ENCODE results near the gene TOMM20.
"Not testable (repeated sequence)": the region's sequence is repeated elsewhere in the genome, so short reads cannot be mapped to it uniquely, and the experiment has no call there.

DNA sequence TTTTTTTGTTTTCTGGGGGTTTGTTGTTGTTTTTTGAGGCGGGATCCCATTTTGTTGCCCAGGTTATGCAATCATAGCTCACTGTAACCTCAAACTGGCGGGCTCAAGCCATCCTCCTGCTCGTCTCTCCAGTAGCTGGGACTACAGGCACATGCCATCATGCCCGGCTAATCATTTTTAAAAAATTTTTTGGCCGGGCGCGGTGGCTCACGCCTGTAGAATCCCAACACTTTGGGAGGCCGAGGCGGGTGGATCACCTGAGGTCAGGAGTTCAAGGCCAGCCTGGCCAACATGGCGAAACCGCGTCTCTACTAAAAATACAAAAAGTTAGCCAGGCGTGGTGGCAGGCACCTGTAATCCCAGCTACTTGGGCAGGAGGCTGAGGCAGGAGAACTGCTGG lies 31.1 kb downstream of the TOMM20 start:
- TF ChIP-seq, protein P1, sequence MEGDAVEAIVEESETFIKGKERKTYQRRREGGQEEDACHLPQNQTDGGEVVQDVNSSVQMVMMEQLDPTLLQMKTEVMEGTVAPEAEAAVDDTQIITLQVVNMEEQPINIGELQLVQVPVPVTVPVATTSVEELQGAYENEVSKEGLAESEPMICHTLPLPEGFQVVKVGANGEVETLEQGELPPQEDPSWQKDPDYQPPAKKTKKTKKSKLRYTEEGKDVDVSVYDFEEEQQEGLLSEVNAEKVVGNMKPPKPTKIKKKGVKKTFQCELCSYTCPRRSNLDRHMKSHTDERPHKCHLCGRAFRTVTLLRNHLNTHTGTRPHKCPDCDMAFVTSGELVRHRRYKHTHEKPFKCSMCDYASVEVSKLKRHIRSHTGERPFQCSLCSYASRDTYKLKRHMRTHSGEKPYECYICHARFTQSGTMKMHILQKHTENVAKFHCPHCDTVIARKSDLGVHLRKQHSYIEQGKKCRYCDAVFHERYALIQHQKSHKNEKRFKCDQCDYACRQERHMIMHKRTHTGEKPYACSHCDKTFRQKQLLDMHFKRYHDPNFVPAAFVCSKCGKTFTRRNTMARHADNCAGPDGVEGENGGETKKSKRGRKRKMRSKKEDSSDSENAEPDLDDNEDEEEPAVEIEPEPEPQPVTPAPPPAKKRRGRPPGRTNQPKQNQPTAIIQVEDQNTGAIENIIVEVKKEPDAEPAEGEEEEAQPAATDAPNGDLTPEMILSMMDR (IDR thresholded peaks at IDR 0.05; ENCODE audit: low read length) = not testable (repeated sequence)
- TF ChIP-seq EZH2 (optimal IDR thresholded peaks at IDR 0.05; ENCODE audit: low read depth, low read length) = not testable (repeated sequence)
